H1 (cell line): Measurements from ENCODE around the gene ADGRD2. TPM values are rescaled to one million over a fixed set of nuclear protein-coding genes. Genes with fewer than 3 reads are reported as not detected.

Experiments used
- CTCF ChIA-PET: fragments of 300-600 bp; sonication (Branson Sonifier 250); formaldehyde crosslinking; loops from one replicate; lab custom pipeline; 2021; ENCODE audit not compliant: partially characterized antibody; lab: Charles Lee
- POLR2A ChIA-PET: fragments of 300-600 bp; sonication (Branson Sonifier 250); formaldehyde crosslinking; loops from one replicate; lab custom pipeline; 2021; ENCODE audit warnings: inconsistent platforms; ENCODE audit not compliant: partially characterized antibody; lab: Charles Lee
- DNase-seq, 2 experiments: peaks; one replicate each; pipeline versions ENCODE4 v3.0.0 to v3.0.0-alpha.2; 2010 to 2022; ENCODE audit warnings: low spot score in 2 of 2, low read depth in 1 of 2, mixed read lengths in 1 of 2
- FAIRE-seq: peaks from 2 replicates; lab custom pipeline; 2011; peaks lifted over from hg19 to GRCh38; lab: Jason Lieb, UNC
- H2AFZ ChIP-seq: 2 replicates; pipeline ENCODE4 v1.8.1; 2012; ENCODE audit warnings: low read length, inconsistent platforms
- H2AK5ac ChIP-seq: 2 replicates; pipeline ENCODE4 v1.6.1; 2013; ENCODE audit warnings: low read depth, low read length
- H2BK120ac ChIP-seq: replicated peaks from 2 replicates; pipeline ENCODE3; 2013; ENCODE audit warnings: low read depth, low read length, inconsistent platforms
- H2BK12ac ChIP-seq: 2 replicates; pipeline ENCODE4 v1.6.1; 2013; ENCODE audit warnings: low read depth, low read length
- H2BK15ac ChIP-seq: 2 replicates; pipeline ENCODE4 v1.6.1; 2013; ENCODE audit warnings: low read length
- H2BK20ac ChIP-seq: 2 replicates; pipeline ENCODE4 v1.6.1; 2013; ENCODE audit warnings: low read length
- H2BK5ac ChIP-seq: 2 replicates; pipeline ENCODE4 v1.6.1; 2013; ENCODE audit warnings: low read depth, low read length
- H3K14ac ChIP-seq: 2 replicates; pipeline ENCODE4 v1.6.1; 2013; ENCODE audit warnings: inconsistent platforms; ENCODE audit not compliant: insufficient read length
- H3K18ac ChIP-seq: 2 replicates; pipeline ENCODE4 v1.6.1; 2013; ENCODE audit warnings: low read length; ENCODE audit errors: extremely low read depth
- H3K23ac ChIP-seq: 2 replicates; pipeline ENCODE4 v1.6.1; 2013; ENCODE audit warnings: inconsistent platforms; ENCODE audit not compliant: insufficient read length
- H3K23me2 ChIP-seq: 2 replicates; pipeline ENCODE4 v1.6.1; 2013; ENCODE audit warnings: low read depth, low read length
- H3K27ac ChIP-seq: 2 replicates; pipeline ENCODE4 v1.6.1; 2011; ENCODE audit warnings: low read depth, low read length, inconsistent platforms
- H3K27me3 ChIP-seq, 4 experiments: replicated peaks in 1 of 4; 1 replicate in 1 of 4; 2 replicates in 3 of 4; pipeline versions ENCODE4 v1.6.1 to v1.8.1; 2011 to 2013; ENCODE audit warnings: low read length in 3 of 4, mild to moderate bottlenecking in 3 of 4, inconsistent platforms in 2 of 4, mixed read lengths in 2 of 4, moderate library complexity in 1 of 4; ENCODE audit not compliant: control insufficient read depth in 3 of 4, insufficient read depth in 3 of 4; ENCODE audit errors: extremely low read depth in 1 of 4
- H3K36me3 ChIP-seq, 4 experiments: 2 replicates each; pipeline versions ENCODE4 v1.6.1 to v1.8.1; 2011 to 2013; ENCODE audit warnings: mild to moderate bottlenecking in 4 of 4, low read length in 3 of 4, moderate library complexity in 2 of 4, control low read depth in 1 of 4, inconsistent platforms in 1 of 4; ENCODE audit not compliant: insufficient read depth in 4 of 4, control insufficient read depth in 2 of 4
- H3K4ac ChIP-seq: replicated peaks from 2 replicates; pipeline ENCODE3; 2013; ENCODE audit warnings: low read length, low read depth, mixed read lengths, inconsistent platforms; ENCODE audit not compliant: insufficient read length
- H3K4me1 ChIP-seq, 4 experiments: replicated peaks in 1 of 4; 1 replicate in 1 of 4; 2 replicates in 3 of 4; pipeline versions ENCODE4 v1.6.1 to v1.8.1; 2011 to 2013; ENCODE audit warnings: low read length in 3 of 4, inconsistent platforms in 2 of 4, mixed read lengths in 1 of 4; ENCODE audit not compliant: insufficient read depth in 4 of 4, control insufficient read depth in 3 of 4
- H3K4me2 ChIP-seq, 2 experiments: 2 replicates each; pipeline versions ENCODE4 v1.6.1 to v1.8.1; 2011 to 2013; ENCODE audit warnings: low read depth in 2 of 2, low read length in 2 of 2, control low read depth in 1 of 2, inconsistent platforms in 1 of 2, mild to moderate bottlenecking in 1 of 2; ENCODE audit not compliant: insufficient read depth in 1 of 2
- H3K4me3 ChIP-seq, 4 experiments: fragments of 200-600, 300-600 bp in 1 of 4; sonication (generic), shearing (Covaris generic), sonication (Bioruptor Twin) in 1 of 4; 2 replicates each; pipeline versions ENCODE4 v1.5.1 to v1.8.1; 2011 to 2016; ENCODE audit warnings: low read length in 4 of 4, low read depth in 3 of 4, control low read depth in 2 of 4, inconsistent platforms in 2 of 4, mild to moderate bottlenecking in 2 of 4, mixed read lengths in 1 of 4, moderate library complexity in 1 of 4; ENCODE audit not compliant: insufficient read depth in 2 of 4; ENCODE audit errors: extremely low read depth in 1 of 4
- H3K56ac ChIP-seq: replicated peaks from 2 replicates; pipeline ENCODE3; 2013; ENCODE audit warnings: low read depth, mild to moderate bottlenecking, mixed read lengths, low read length, inconsistent platforms; ENCODE audit not compliant: insufficient read length
- H3K79me1 ChIP-seq: 2 replicates; pipeline ENCODE4 v1.6.1; 2013; ENCODE audit warnings: low read depth, low read length, control low read depth
- H3K79me2 ChIP-seq, 2 experiments: 2 replicates each; pipeline versions ENCODE4 v1.6.1 to v1.8.1; 2012 to 2013; ENCODE audit warnings: low read length in 2 of 2, mild to moderate bottlenecking in 2 of 2, inconsistent platforms in 1 of 2; ENCODE audit not compliant: insufficient read depth in 2 of 2, control insufficient read depth in 1 of 2
- H3K9ac ChIP-seq, 4 experiments: replicated peaks in 1 of 4; 1 replicate in 1 of 4; 2 replicates in 3 of 4; pipeline versions ENCODE4 v1.6.1 to v1.8.1; 2011 to 2013; ENCODE audit warnings: low read depth in 3 of 4, low read length in 3 of 4, control low read depth in 2 of 4, mild to moderate bottlenecking in 2 of 4, moderate library complexity in 2 of 4, inconsistent platforms in 1 of 4; ENCODE audit errors: extremely low read depth in 1 of 4
- H3K9me3 ChIP-seq, 2 experiments: 2 replicates each; pipeline versions ENCODE4 v1.6.1 to v1.8.1; 2012 to 2013; ENCODE audit warnings: mild to moderate bottlenecking in 2 of 2, moderate library complexity in 2 of 2, control low read depth in 1 of 2, inconsistent platforms in 1 of 2, low read depth in 1 of 2, low read length in 1 of 2, mixed read lengths in 1 of 2; ENCODE audit not compliant: insufficient read depth in 2 of 2
- H4K20me1 ChIP-seq, 2 experiments: replicated peaks in 1 of 2; 2 replicates each; pipeline versions ENCODE3 to v1.8.1; 2011 to 2013; ENCODE audit warnings: inconsistent platforms in 2 of 2, low read length in 2 of 2, mild to moderate bottlenecking in 1 of 2; ENCODE audit not compliant: insufficient read depth in 2 of 2, control insufficient read depth in 1 of 2
- H4K5ac ChIP-seq: 2 replicates; pipeline ENCODE4 v1.6.1; 2013; ENCODE audit warnings: low read length, low read depth, mixed read lengths, inconsistent platforms; ENCODE audit not compliant: insufficient read length
- H4K8ac ChIP-seq: 2 replicates; pipeline ENCODE4 v1.8.0; 2013; ENCODE audit warnings: mild to moderate bottlenecking, moderate library complexity, low read length, inconsistent platforms; ENCODE audit not compliant: insufficient read depth; ENCODE audit errors: extremely low read depth
- H4K91ac ChIP-seq: replicated peaks from 2 replicates; pipeline ENCODE3; 2013; ENCODE audit warnings: low read length, mixed read lengths, inconsistent platforms; ENCODE audit not compliant: insufficient read length
- BCL11A ChIP-seq, 2 experiments: IDR thresholded peaks; one replicate each; pipeline ENCODE4 v1.6.1; 2011; ENCODE audit warnings: low read depth in 2 of 2, low read length in 2 of 2, mild to moderate bottlenecking in 2 of 2
- HDAC2 ChIP-seq, 2 experiments: fragments of 300-600 bp in 1 of 2; sonication (generic) in 1 of 2; IDR thresholded peaks; 2 replicates each; pipeline ENCODE4 v1.6.1; 2011 to 2012; ENCODE audit warnings: low read depth in 2 of 2, low read length in 2 of 2, mild to moderate bottlenecking in 2 of 2, moderate library complexity in 2 of 2, borderline replicate concordance in 1 of 2, inconsistent platforms in 1 of 2
- JUN ChIP-seq: IDR thresholded peaks from 2 replicates; pipeline ENCODE4 v1.6.1; 2011; ENCODE audit warnings: low read depth, mild to moderate bottlenecking, improper control_type of control experiment, low read length
- POLR2A ChIP-seq, 2 experiments: IDR thresholded peaks; 1 replicate in 1 of 2; 2 replicates in 1 of 2; pipeline ENCODE4 v1.6.1; 2011; ENCODE audit warnings: low read depth in 2 of 2, low read length in 2 of 2, mild to moderate bottlenecking in 2 of 2; ENCODE audit errors: control extremely low read depth in 1 of 2
- RNF2 ChIP-seq: fragments of 200-900, 300-1000 bp; sonication (generic); IDR thresholded peaks from 2 replicates; pipeline ENCODE4 v1.7.1; 2016; ENCODE audit warnings: borderline replicate concordance, low read depth, mild to moderate bottlenecking, antibody characterized with exemption, low read length; ENCODE audit not compliant: poor library complexity, severe bottlenecking; ENCODE audit errors: missing control alignments
- WGBS, 2 experiments: shearing (Covaris generic) in 1 of 2; methylation state at CpG; one replicate each; pipeline versions ENCODE4 v1.1.6 to v1.1.7; 2013 to 2015; ENCODE audit warnings: low lambda C conversion rate in 2 of 2, mixed read lengths in 2 of 2, inconsistent platforms in 1 of 2, low coverage in 1 of 2, missing lambda C conversion rate in 1 of 2; ENCODE audit not compliant: insufficient replicate concordance in 2 of 2, insufficient coverage in 1 of 2, insufficient read length in 1 of 2; ENCODE audit errors: extremely low coverage in 1 of 2, missing lambda C conversion rate in 1 of 2; 5-methylcytosine and 5-hydroxymethylcytosine counted together
- polyA plus RNA-seq, 7 experiments: library from polyadenylated mRNA; depleted of rRNA in 3 of 7; stranded (reverse) in 5 of 7; unstranded in 2 of 7; fragments of >200 nt in 5 of 7; fragments of 200-250 nt in 2 of 7; gene quantifications; 1 replicate in 5 of 7; 2 replicates in 1 of 7; 4 replicates in 1 of 7; pipeline versions ENCODE4 v1.2.1 to v1.2.3, GENCODE V29; 2011 to 2013; ENCODE audit warnings: missing spikeins in 2 of 7, mixed read lengths in 2 of 7
- total RNA-seq: library from RNA; stranded (reverse); fragmentation: NEBNext Ultra II Directional; extraction: Animal tissue kit (Norgen Biotek cat#: 25700); gene quantifications from 2 replicates; pipeline ENCODE4 v1.2.1, GENCODE V29; 2021

Gene ADGRD2
- total and polyA plus RNA-seq, 2 of the 8 experiments (the other 6 are each of a cell fraction or from before 2014, with no cell fraction given), result 0.41 to 1.4 TPM

GRCh38 chr9:124518116-124518515 lies 67.9 kb downstream of the ADGRD2 start:
- Histone ChIP-seq H3K9ac (no peak overlapping the region), H4K8ac (no peak overlapping the region), H2BK120ac (no peak overlapping the region), H3K9me3 (no peaks in the 10 kb centered on the region), H3K56ac (no peak overlapping the region), H3K14ac (no peak overlapping the region), H3K4me1 (no peaks in the 10 kb centered on the region; a peak in 1 of 7 replicates), H3K4me2 (no peak overlapping the region), H3K18ac (no peak overlapping the region), H2BK20ac (no peak overlapping the region), H2BK12ac (no peak overlapping the region), H4K5ac (no peak overlapping the region), H2AFZ (no peak overlapping the region), H3K23ac (no peak overlapping the region), H2BK15ac (no peak overlapping the region), H2AK5ac (no peak overlapping the region), H3K23me2 (no peaks in the 10 kb centered on the region), H3K4me3 (no peak overlapping the region), H4K20me1 (no peaks in the 10 kb centered on the region), H3K79me1 (no peaks in the 10 kb centered on the region), H3K36me3 (peaks cover 0 to 22% (median 16%) of the 10 kb centered on the region in 4 experiments; a peak in 5 of 8 replicates), H3K27ac (no peak overlapping the region), H4K91ac (no peak overlapping the region), H2BK5ac (no peak overlapping the region), H3K27me3 (no peaks in the 10 kb centered on the region), H3K4ac (no peak overlapping the region), H3K79me2 (no peaks in the 10 kb centered on the region)
- 91% methylated on average over 7 of the region's 7 CpGs; no CpG with 5 or more reads in 1 of the 2 experiments for WGBS, 2 experiments
- DNase-seq, result no peak
- no peak for TF ChIP-seq BCL11A (IDR thresholded peaks at IDR 0.05; ENCODE audit: low read depth in 2 of 2, low read length in 2 of 2)
- no peak for TF ChIP-seq HDAC2 (IDR thresholded peaks at IDR 0.05; ENCODE audit: borderline replicate concordance in 1 of 2, low read depth in 2 of 2, low read length in 2 of 2)
- no peak for TF ChIP-seq JUN
- no peak for TF ChIP-seq RNF2
- no peak for TF ChIP-seq POLR2A (IDR thresholded peaks at IDR 0.05; ENCODE audit: control extremely low read depth in 1 of 2, low read depth in 2 of 2, low read length in 2 of 2)
- ChIA-PET POLR2A (no interaction called here), CTCF (interaction anchor here (1.6 to 19.2 kb wide), 4 partner anchors 8 to 43 kb away, joined by 4 to 234 read pairs (median 7); no protein-coding TSS in a partner anchor)
- FAIRE-seq, result no peak
